ENCODE measurements around the gene CNTN4. TPM values are rescaled to one million over a fixed set of nuclear protein-coding genes. Genes with fewer than 3 reads are reported as not detected.

Gene CNTN4
- total RNA-seq, 1 donor from 2014 or later = 34.3 TPM

DNA sequence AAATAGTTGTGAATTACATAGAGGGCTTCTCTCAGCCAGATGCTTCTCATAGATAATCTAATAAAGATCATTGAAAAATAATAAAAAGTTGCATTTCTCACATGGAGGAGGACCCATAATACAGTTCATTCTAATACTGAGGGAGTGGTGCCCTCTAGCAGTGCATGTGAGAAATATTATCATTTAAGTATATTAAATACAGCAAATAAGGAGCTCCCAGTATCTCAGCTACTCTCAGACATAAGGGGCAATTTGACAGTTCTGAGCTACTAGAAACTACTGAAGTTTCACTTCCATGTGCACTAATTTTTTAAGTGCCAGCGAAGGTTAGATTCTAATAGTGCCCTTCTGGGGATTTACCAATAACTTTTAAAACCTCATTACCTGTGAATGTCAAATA lies 823.2 kb downstream of the CNTN4 start:
- peak; percentile 62 for DNase-seq

DNA sequence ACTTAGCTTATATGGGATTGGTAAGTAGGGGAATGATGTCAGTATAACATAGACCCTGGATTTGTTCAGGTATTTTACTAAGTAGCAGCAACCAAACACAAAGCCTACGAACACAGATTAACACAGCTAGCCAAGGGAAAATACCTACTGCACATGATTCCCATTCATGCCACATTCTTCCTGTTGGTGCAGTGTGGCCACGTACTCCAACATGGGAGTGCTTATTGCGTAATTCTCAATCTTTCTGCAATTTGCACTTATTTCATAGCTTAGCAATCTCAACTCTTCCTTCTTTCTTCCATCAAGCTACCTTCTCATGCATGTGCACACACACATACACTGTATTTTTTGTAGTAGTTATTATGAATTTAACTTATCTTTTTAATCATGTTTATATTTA lies 824.7 kb downstream of the CNTN4 start:
- DNase-seq = no peak

DNA sequence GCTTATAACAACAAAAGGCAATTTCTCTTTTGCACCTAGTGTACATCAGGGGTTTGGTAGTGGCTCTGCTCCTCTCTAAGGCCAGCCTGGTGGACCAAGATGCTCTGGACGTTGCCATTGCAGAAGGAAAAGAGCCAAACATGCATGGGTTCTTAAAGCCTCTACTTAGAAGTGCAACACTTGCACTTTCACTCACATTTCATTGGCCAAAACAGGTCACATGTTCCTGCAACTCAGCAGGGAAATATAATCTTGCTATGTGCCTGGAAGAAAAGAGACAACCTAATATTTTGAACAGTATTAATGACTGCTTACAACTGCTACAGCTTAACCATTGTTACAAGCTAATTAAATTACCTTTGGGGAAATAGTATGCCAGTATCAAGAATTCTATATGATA lies 828.6 kb downstream of the CNTN4 start:
- no peak for DNase-seq

DNA sequence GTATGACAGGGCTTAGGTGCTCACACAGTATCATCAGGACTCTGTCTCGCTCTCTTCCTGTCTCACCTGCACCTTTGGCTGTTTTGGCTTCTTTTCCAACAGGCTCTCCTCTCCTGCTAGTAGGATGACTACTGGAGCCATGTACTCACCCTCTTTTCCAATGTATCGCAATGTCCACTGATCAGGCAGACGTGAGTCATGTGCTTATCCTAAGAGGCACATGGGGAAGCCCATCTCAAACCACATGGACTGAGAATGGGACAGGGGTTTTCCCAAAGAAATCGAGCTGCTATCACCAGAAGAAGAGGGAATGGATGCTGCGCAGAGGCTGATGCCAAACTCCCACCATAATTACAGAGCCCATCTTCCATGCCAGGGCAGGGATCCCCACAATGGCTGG lies 830.9 kb downstream of the CNTN4 start:
- no peak for DNase-seq

DNA sequence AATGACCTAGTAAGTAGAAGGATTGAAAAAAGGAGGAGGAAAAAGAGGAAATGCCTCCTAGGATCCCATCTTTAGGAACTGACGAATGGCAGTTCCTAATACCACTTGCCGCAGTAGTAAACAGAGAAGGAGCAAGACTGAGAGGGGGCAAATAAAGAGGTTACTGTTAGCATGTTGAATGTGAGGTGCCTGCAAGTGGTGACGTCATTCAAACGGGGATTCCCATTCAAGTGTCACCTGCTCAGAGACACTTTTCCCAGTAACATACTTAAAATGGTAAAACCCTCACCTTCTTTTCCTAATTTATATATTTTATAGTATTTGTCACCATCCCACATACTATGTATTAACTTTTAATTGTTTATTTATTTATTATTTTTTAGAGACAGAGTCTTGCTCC lies 832.6 kb downstream of the CNTN4 start:
- DNase-seq = no peak

DNA sequence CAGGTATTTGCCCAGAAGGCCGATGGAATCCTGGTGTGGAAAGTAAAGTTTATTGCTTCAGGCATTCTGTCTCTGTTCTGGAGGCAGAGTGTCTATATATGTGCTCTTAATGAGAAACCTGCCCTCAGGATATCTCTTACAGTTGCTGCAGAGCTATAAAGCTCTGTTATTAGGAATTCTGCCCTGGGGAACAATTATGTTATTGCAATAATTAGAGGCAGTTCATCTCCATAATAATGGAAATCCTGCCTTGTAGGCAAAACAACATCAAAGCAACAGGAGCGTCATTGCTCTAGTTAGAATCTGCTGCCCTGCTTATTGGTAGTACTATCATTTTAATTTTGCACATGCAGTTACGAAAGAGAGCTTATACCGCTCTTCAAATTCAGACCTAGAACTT lies 835.9 kb downstream of the CNTN4 start:
- no peak for DNase-seq

DNA sequence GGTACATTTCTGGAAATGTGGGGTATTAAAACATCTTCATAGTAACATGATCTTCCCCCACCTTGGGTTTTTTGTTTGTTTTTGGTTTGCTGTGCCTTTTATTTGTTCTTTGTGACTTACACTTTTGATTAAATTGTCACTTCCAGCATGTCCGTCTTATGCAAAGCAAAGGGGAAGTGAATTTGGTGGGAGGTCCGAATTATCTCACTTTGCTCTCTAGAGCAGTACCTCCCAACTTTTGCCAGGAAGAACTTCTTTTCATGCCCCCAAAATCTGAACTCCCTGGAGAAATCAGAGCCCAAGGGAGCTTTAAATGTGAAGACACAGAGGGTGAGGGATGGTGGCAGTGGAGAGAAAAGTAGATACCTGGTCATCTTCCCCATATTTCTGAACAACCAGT lies 838.4 kb downstream of the CNTN4 start:
- DNase-seq = no peak

DNA sequence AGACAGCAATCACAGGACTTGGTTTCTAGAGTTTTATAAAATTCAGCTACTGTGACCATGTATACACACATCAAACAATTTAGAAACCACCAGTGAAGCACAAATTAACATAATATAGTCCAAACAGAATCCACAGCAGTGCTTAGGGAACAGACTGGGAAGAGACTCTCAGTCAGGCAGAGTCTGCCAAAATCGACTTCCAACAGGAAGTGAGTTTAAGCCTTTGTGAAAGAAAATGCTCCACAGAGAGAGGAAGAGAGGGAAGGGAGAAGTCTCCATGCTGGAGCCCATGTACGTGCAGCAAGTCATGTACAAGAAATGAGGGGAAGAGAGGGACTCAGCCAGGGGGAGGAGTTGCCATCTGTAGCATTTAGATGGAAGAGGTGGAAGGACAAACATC lies 838.9 kb downstream of the CNTN4 start:
- peak; percentile 41 for DNase-seq

DNA sequence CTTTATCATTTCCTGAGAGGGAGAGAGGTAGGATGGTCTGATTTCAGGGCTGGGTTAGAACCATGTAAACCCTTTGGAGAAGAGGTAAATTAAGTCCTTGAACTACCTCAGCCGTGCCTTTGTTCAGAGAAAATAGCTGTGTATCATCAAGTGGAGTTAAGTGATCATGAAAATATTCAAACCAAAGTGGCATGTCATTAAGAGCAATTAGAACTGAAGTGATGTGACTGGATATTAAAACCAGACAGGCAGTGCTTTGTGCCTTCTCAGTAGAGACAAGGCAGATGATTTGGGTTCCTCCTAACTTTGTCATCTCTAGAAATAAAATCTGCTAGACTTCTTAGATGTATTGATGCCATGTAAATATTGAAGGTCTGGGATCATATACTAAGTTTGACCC lies 840.0 kb downstream of the CNTN4 start:
- no peak for DNase-seq

DNA sequence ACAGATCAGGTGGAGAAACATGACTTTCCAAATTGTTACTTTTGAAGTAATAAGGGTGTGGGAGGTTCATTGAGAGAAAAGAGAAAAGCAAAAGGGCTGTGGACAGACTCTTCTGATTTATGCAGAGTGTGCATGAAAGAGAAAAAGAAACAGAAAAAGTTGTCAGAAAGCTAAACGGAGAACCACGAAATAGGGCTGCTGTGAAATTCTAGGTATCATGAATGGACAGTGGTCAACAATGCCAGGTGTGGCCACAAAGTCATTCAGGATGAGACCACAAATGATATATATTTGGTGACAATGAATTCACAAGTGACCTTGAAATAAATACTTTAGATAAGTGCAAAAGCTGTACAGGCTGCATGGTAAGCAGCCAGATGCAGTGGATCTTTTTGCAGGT lies 841.4 kb downstream of the CNTN4 start:
- DNase-seq = no peak

DNA sequence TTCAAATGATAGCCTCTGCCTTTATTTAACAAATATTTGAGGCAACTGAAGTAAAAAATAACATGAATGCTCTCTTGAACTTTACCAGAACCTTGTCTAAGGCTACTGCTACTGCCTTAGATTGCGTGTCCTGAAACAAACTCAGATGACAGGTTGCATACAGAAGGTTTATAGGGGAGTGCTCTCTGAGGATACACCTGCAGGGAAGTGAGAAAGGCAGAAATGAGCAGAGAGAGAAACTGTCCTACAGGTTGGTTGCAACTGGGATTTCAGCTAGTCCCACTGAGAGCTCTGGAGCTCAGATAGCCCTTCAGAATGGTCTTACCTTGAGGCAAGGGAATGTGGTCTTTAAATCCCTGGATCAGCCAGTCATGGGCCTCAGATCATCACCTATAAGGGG lies 846.0 kb downstream of the CNTN4 start:
- DNase-seq = no peak

DNA sequence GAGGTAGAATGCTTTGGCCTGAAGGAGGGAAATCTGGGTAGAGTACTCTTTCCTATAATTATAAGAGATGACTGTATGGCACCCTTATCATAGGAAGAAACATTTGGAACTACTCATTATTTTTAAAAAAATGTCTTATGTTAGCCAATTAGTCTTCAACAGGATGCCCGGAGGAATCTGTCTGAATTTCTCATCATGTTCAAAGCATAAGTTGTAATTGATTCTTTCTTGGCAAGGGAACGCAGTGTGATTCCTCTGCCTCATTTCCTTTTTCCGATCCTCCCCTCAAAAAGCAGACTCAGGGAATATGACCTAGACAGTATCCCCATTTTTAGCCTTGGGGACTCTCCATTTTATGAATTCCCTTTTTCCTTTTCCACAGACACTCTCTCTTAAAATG lies 846.5 kb downstream of the CNTN4 start:
- DNase-seq = no peak

DNA sequence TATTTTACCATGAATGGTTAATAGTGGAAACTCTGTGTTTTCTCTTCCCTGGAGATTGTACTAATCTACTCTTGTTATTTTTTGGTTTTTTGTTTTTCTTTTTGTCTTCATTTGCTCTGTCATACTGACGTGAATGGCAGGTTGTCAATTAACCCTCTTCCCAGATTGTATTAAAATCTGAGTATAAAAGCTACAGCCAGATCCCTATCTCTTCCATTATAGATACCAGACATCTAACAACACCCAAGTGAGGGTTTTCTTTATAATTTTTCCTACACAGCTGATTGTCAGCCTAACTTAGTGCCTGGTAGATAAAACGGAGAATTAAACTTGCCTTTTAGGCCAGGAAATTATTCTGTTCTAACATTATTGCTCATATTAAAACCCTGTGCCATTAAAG lies 848.9 kb downstream of the CNTN4 start:
- no peak for DNase-seq

DNA sequence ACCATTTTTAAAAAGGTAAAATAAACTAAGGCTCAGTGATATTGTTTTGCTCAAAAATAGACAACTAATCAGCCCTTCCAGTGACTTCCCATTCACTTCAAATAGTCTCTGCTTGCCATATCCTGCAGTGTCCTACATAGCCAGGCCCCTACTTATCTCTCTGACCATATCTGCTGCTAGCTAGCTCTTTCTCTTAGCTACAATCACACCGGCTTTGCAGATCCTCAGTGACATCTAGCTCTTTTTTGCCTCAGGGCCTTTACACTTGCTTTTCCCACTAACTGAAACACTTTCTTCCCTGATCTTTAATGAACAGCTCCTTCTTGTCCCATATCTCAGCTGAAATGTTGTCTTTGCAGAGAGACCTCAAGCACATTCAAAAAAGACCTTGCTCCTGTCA lies 850.2 kb downstream of the CNTN4 start:
- DNase-seq = no peak

DNA sequence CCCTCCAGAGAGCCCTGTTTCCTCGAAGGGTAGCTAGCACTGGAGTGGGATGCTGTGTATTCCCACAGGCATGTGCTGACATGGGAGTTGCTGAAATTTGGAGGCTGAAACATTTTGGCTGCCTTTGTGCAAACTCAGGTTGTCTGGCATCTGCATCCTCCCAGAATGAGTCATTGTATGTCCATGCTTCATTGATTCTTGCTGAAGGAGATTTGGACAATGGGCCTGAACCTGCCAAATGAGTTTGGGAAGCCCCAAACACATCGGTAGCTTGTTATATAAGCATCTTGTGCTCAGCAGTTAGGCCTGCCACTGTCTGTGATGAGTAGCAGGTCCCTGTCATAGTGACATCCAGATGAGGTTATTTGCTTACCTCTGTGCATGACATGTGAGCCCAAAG lies 851.5 kb downstream of the CNTN4 start:
- DNase-seq = peak; percentile 12

DNA sequence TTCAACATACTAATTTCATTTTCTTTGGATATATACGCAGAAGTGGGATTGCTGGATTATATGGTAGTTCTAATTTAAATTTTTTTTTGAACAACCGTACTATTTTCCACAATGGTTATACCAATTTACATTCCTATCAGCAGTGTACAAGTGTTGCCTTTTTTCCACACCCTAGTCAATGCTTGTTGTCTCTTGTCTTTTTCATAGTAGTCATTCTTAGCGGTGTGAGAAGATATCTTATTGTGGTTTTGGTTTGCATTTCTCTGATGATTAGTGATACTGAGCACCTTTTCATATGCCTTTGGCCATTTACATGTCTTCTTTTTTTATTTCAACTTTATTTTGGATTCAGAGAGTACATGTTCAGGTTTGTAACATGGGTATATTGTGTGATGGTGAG lies 858.4 kb downstream of the CNTN4 start:
- no peak for DNase-seq

DNA sequence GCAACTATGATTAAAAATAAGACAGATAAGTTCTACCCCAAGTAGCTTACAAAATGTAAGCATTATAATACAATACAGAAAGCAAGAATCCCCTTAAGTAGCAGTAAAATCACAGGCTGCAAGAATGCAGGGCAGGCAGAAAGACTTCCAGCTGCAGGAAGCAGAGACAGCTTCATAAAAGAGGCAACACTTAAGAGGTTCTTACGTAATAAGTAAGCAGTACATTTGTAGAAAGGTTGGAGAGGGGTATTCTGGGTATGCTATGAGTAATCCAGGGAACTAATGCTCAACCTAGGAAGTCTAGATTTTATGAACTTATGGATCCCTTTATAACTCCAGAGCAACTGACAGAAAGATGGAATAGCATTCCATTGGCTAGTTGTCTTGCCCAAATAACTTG lies 859.9 kb downstream of the CNTN4 start:
- DNase-seq = no peak

DNA sequence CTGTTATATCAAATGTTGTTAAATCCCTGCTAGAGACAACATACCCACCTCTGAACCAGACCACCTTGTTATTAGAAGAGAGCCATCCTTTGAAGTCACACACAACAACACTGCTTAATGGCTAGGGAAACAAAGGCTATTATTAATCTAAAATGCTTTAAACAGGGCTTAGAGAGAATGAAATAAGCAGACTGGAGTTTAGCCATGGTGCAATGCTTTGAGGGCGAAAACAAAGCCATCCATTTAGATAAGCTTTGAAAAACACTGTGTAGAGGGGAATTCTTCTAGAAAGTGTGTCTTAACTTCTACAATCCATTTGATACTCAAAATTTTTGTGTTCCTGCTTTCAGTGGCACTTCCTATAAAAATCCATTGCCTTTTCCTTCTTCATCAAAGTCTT lies 862.9 kb downstream of the CNTN4 start:
- no peak for DNase-seq

DNA sequence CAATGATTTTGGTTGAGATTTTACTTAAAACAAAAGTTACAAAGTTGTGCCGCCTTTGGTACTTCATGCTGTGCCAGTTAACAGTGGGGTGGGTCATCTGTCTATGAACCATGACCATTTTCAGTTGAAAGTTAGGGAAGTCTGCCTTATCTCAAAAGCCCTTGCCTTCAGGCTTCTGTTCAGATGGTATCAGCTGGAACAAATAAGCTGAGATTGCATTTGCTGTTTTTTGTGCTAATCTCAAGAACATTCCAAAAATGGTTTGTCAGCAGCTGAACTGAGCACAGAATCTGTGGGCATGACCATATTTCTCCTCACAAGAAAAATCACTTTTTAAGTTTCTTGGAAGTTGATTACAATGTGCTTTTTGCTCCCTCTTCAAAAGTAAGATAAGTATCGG lies 869.2 kb downstream of the CNTN4 start:
- DNase-seq = no peak

DNA sequence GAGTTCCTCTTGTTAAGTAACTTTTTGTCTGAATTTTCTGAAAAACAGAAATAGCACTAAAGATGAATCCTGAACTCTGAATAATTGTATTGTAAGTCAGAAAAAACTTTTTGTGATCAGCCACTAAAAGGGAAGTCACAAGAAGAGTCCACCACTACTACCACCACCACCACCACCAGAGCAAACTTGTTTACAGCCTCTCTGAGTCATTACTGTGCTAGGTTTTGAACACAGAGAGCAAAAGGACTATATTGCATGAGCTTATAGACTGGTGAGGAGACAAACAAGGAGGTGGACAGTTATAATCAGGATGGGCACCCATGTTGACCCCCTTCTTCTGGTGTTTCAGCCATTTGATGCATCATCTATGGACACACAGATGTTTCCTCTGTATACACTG lies 869.8 kb downstream of the CNTN4 start:
- DNase-seq = no peak

DNA sequence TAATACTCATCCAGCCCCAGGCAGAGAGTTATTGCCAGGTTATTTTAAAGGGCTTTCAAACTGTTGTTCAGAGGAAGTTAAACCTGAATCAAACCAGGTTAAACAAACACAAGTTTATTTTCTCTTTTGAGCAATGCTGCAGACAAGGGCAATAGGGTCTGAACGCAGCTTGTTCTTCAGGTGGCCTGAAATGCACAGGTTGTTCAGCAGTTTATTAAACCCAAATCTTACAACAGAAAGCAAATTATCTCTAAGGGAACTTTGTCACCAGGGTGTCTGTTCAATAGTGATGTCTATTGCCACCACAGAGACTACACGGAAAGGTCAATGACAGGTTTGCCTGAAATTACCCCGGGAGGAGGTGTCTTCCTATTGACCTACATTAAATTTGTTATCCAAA lies 877.5 kb downstream of the CNTN4 start:
- DNase-seq = no peak

DNA sequence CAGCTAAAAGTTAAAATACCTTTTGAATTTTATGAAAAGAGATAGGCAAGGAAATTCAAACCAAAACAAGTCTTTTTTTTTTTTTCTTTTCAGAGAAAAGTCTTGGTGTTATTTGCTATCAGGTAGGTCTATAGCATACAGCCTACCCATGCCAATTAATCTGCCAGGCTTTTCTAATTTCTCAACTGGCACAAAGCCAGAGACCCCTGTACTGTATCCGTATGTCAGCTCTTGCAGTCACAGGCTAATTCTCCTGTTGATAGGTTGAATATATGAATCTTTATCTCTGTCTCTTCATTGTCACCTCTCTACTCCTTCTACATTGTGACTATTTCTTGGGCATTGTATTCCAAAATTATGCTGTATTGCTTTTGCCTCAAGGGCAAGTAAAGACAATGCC lies 878.1 kb downstream of the CNTN4 start:
- no peak for DNase-seq

DNA sequence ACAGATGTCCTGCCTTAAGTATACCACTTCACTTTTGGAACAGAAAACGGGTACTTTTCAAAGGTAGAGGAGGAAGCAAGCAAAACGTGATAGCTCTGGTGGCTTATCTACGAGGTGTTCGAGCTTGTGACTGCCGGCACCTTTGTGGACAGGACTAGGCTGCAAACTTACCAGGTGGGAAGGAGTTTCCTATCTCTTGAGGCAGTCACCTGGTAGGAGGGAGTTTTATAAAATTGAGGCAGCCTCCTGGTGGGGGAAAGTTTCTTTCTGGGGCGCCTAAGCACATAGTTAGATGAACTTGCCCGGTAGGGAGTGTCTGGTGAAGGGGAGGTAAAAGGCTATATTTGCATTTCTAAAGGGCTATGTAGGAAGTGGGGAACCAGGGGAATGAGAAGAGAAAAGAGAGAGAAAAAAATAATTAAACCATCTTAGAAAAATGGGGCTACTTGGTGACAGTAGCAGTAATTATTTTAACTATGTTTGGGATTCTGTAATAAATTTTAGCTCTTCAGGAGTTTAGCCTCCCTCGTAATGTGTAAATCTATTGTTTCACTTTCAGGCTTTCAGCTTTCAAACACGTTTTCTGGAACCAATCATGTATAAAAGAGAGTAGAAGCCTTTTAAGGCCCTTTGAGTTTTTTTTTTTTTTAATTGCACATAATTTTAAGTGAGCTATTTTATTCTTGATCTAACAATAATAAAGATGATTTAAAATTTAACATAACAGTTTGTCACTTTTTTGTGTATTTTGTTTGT lies 880.5 kb downstream of the CNTN4 start:
- no peak for DNase-seq

DNA sequence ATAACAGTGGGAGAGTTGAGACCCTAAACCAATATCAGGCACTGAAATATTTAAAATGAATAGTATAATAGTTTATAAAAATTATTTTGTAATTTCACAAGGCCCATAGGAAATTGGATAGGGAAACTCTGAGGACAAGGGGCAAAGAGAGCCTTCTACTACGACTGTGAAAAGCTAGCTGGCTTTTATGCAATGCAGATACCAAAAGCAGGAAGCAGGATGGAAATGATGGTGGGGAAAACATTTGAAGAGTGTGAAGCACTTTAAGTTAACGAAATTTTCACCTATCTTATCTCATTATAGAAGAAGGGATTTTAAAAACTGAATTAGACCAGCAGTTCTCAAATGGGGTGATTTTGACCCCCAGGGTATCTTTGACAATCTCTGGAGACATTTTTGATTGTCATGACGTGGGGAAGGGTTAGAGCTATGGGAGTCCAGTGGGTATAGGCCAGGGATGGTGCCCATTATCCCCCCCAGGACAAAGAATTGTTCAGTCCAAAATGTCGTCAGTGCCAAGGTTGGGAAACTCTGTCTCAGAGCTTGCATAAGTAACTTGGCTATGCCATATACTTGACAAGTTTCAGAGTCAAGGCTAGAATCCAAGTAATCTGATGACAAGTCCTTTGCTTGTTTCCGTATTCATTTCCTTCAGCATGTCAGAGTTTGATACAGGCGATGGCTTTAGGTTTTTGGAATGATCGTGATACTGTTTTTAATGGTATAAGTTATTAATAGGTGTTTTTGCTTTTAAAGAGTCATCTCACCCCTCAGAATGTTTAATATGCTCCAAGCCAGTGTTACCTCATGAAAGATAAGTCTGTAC lies 885.6 kb downstream of the CNTN4 start:
- DNase-seq = no peak
